Activated naive CD4-positive, alpha-beta T cell treated with anti-CD3 and anti-CD28 coated beads, Interleukin-2, amount 50 U/mL, for 16 hours (primary cell): ENCODE measurements around the gene CNFN.
"Not testable (repeated sequence)": the region's sequence is repeated elsewhere in the genome, so short reads cannot be mapped to it uniquely, and the experiment has no call there.

Experiments used
- DNase-seq: peaks from one replicate; pipeline ENCODE4 v3.0.0-alpha.2; 2020

CNFN gene

DNA sequence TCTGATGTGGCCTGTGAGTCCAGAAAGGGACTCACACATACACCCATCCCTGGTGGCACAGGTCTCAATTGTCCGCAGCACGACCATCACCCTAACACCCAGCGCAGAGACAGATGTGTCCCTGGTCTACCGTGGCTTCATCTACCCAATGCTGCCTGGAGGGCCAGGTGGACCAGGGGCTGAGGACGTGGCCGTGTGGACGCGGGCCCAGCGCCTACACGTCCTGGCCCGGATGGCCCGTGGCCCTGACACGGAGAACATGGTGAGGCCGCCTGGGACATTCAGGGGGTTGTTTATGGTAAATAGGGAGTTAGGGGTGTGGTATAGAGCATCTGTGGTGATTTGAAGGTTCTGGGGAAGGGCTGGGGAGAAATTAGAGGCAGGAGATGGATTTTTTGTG, 41.9 kb downstream of the CNFN start:
- no peak for DNase-seq

GRCh38 chr19:42345191-42345812, 44.8 kb downstream of the CNFN start:
- DNase-seq = no peak

DNA sequence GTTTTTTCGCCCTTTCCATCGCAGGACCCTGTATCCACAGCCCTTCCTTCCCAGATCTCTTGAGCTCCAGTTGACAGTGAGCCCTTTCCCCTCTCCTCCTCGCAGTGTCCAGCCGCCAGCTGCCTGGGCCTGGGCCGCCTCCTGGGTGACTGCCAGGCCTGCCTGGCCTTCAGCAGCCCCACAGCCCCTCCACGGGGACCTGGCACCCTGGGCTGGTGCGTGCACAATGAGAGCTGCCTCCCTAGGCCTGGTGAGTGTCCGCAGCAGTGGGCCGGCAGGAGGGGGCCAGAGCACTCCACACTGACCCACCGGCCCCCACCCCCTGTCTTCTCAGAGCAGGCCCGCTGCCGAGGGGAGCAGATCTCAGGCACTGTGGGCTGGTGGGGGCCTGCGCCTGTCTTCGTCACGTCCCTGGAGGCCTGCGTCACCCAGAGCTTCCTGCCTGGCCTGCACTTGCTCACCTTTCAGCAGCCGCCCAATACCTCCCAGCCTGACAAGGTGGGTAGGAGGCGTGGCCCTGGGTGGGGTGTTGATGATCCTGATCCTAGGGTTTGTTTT, 45.7 kb downstream of the CNFN start:
- DNase-seq = no peak

DNA sequence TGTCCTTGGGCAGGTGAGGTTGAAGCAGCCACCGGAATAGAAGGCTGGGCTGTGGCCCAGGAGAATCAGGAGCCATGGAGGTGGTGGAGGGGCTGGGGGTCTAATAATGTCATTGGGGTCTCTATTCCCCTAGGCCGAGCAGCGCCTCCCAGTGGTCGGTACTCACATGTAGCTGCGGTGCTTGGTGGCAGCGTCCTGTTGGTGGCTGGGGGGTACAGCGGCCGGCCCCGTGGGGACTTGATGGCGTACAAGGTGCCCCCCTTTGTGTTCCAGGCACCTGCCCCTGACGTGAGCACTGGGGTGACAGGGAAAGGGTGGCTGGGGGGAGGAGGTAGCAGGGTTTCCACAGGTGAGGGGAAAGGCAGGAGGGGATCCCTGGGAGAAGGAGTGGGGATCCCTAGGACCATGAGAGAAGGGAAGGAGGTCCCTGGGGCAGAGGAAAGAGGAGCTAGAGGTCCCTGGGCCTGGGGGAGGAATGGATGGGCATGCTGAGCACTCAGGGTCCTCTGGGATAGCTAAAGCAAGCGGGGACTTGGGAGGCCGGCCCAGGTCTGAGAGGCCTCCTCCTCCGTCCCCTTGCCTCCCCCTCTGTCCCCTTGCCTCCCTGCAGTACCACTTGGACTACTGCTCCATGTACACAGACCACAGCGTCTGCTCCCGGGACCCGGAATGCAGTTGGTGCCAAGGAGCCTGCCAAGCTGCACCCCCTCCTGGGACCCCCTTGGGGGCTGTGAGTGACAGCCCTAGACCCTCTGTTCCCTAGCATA, 46.6 kb downstream of the CNFN start:
- no peak for DNase-seq

GRCh38 chr19:42339922-42340321, 50.2 kb downstream of the CNFN start:
- not testable (repeated sequence) for DNase-seq

GRCh38 chr19:42339126-42339860, 50.8 kb downstream of the CNFN start:
- DNase-seq = not testable (repeated sequence)
